ENCODE results near the gene TNFAIP2.

DNA sequence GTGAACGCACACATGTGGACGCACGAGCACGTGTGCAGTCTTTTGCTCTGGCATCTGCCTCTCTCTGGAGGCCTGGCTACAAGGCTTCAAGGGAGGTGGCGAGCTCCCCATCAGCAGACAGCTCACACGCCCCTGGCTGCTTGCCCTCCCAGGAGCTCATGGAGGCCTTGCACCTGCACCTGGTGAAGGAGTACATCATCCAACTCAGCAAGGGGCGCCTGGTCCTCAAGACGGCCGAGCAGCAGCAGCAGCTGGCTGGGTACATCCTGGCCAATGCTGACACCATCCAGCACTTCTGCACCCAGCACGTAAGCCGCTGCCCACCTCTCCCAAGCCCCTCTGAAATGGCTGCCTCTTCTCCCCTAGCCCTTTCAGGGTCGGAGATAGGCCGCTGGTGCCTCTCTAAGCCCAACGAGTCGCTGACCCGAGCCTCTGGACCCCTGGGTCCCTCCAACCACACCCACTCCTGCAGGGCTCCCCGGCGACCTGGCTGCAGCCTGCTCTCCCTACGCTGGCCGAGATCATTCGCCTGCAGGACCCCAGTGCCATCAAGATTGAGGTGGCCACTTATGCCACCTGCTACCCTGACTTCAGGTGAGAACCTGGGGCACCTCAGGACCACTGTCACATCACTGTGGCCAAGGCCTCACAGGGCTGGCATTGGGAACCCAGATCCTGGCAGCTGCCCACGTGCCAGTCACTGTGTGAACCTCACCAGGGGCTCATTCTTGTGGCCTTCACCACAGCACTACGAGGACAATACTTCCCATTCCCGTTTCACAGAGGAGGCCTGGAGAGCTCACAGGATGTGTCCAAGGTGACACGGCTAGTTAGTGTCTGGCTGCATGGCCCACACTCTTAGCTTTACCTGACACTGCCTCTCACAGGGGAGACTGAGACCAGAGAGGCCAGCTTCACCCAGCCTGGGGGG, 10.2 kb downstream of the TNFAIP2 start:
- TF ChIP-seq POLR2A (IDR thresholded peaks at IDR 0.05) (no peak), CTCF (IDR thresholded peaks at IDR 0.05) (no peak)
